HuH-7.5 (cell line): ENCODE data around the gene TCP1.
A peak's percentile ranks its signal among the peaks of the same experiment; 100 is the strongest.
"Not testable (repeated sequence)": the region's sequence is repeated elsewhere in the genome, so short reads cannot be mapped to it uniquely, and the experiment has no call there.

Source experiments
- DNase-seq: peaks from one replicate; pipeline ENCODE4 v3.0.0; 2011; ENCODE audit warnings: low spot score

Gene TCP1

GRCh38 chr6:159817951-159818739, 28.7 kb upstream of the TCP1 start:
- no peak for DNase-seq

DNA sequence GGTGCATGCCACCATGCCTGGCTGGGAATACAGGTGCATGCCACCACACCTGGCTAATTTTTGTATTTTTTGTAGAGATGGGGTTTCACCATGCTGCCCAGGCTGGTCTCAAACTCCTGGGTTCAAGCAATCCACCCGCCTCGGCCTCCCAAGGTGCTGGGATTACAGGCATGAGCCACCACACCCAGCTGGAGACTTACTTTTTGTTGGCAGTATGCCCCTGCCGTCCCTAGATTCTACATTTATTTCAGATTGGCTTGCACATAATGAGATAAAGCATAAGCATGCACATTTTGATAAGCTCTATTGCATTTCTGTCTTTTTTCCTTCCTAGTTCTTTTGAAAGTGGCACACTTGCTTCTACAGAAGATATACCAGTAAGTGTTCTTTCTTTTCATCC, 27.4 kb upstream of the TCP1 start:
- not testable (repeated sequence) for DNase-seq

DNA sequence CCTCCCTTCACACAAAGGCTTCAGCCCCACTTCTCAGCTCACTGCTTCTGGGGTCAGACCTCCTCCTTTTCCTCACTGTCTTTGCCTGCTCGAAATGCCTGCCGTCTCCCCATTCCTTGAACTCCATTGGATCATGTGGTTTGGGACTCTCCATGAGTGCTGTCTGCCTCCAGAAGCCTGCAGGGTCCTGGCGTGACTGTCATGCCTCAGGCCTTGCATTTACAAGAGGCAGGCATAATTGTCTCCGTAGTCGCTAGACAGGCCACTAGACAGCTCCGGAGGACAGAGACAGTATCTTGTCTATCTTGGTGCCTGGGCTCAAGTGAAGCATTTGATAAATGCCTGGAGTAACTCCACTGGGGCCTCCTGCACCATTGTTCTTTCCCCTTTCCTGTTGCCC, 26.0 kb upstream of the TCP1 start:
- DNase-seq = no peak

- DNase-seq = no peak
These were observed 24.4 kb upstream of the TCP1 start for GRCh38 chr6:159813781-159814180.

GRCh38 chr6:159809149-159809548, 19.7 kb upstream of the TCP1 start:
- DNase-seq = no peak

DNA sequence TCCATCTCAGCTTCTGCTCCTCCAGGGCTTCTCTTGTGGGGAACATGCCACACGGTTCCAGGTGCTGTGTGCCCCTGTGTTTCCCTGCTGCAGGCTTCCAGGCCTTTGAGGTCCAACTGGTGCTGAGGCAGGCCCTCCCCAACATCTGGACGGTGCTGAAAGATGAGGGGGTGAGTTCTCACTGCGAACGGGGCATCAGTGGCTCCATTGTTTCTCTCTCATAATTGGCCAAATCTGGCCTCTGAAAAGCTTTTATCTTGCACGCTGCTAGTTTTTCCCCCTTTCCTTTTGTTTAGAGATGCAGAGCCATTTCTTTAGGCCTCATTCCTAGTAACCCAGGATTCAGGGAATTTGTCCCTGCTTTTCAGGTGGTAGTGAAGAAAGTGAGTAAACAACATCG, 19.2 kb upstream of the TCP1 start:
- DNase-seq = no peak

DNA sequence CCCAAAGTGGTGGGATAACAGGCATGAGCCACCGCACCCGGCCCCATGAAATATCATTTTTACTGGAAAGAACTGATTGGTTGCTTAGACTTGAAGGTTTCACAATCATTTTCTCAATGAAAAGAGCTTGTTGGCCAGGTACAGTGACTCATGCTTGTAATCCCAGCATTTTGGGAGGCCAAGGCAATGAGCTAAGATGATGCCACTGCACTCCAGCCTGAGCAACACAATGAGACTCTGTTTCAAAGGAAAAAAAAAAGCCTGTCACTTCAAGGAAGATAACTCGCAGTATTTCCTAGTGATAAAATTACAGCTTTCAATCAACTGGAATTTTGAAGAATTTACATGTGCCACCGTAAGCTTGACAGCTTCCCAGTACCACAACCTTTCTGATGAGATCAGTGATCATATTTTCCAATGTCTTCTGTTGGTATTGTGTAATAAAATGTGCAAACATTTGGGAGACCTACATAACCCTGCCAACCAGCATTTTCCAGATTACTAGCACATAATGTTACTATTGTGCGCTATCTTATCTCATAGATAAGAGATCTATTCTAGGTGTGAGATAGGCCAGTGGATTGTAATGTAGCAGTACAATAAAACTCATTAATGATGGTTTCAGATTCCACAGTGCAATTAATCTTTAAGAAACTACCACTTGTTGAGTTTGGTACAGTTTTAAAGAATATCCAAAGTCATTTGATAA, 17.9 kb upstream of the TCP1 start:
- DNase-seq = peak; percentile 52

DNA sequence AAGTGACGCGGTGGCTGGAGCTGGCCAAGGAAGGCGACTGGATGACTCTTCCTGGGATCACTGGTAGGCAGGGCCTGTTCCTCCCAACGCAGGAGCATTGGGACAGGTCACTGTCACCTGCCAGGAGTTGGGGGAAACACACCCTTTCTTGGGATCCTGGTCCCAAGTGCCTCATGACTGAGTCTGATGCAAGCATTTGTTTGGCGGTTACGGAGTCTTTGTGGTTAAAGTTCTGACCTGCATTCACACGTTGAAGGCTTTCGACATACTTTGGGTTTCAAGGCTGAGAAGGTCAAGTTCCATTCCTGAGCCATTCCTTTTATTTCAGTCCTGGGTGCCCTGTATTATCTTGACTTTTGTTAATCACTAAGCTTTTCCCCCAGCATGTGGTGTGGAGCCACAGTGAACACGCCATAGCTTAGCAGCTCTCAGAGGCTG, 16.6 kb upstream of the TCP1 start:
- no peak for DNase-seq

GRCh38 chr6:159805440-159806020, 16.1 kb upstream of the TCP1 start:
- no peak for DNase-seq

- no peak for DNase-seq
These were observed 15.1 kb upstream of the TCP1 start for GRCh38 chr6:159804504-159804903.

DNA sequence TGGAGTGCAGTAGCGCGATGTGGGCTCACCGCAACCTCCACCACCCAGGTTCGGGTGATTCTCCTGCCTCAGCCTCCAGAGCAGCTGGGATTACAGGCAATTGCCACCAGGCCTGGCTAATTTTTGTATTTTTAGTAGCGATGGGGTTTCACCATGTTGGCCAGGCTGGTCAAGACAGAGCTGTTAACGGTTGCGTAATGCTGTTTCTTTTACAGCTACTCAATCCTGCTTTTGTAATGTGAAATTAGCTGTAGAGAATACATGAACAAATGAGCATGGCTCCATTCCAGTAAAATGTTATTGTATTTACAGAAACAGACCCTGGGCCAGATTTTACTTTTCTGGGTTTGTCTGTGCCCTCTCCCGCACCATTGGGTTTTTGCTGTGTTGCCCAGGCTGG, 12.5 kb upstream of the TCP1 start:
- DNase-seq = no peak

DNA sequence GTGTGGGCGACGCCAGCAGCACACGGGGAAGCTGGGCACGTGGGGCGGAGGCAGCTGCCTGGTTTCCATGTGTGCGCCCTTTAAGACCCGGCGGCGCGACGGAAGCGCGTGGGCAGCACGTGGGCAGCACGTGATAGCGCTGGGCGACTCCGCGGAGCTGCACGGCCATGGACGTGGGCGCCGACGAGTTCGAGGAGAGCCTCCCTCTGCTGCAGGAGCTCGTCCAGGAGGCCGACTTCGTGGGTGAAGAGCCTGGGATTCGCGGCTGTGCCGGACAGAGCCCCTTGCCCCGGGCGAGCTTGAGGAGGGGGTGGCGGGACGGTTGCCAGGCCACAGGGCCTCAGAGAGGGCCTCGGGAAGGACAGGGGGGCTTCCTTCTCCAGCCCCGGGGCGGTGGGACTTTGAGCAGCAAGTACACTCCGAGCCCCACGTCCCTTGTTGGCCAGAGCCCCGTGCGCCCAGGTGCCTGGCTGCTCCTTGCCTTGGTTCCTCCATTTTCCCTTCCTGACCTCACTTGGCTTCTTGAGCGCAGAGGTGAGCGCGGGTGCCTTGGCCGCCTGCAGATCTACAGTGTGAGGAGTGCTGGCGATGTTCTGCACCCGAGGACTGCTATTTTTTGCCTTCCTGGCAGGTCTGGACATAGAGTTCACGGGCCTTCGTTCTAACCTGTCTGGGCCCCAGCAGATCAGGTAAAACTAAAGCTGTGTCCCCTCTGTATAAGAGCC, 10.9 kb upstream of the TCP1 start, which contains the start of gene PNLDC1:
PNLDC1 (plus strand) TSS at position 136 of the 725 bp plus-strand sequence; CDS start at position 168, 32 bp downstream.
- no peak for DNase-seq

DNA sequence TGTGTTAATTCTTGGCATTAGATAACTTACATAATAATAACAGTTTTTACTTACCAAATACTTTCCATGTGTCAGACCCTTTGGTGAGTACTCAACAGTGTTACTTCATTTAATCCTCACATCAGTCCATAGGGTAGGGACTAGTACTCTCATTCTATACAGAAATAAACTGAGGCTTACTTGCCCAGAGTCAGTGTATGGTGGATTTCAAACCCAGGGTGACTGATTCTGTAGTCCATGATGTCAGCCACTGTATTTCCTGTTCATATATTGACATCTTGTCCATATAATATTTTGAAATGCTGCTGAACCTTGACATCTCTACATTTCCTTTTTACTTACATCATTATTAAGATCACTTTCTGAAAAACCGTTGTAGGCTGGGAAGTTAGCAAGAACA, 8.2 kb upstream of the TCP1 start:
- DNase-seq = no peak

GRCh38 chr6:159794976-159795375, 5.6 kb upstream of the TCP1 start:
- not testable (repeated sequence) for DNase-seq

DNA sequence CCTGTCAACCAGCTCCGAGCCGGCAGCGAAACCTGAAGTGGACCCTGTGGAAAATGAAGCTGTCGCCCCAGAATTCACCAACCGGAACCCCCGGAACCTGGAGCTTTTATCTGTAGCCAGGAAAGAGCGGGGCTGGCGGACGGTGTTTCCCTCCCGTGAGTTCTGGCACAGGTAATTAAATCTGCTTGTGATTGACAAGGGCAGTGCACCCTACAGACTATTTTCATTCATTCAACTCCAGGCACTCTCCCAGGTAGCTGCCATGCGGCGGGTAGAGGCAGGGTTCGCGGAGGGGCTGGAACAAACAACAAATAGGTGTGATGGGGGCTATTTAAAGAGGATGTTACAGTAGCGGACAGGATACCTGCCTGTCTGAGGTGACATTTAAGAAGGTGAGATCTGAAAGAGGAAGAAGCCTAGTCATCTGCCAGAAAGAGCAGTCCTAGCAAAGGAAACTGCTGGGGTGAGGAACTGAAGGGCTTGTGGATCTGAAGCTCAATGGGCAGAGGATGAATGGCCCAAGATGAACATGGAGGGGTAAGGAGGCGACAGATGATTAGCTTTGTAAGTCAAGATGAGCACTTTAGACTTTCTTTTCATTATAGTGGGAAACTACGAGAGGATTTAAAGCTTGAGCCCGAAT, 1.7 kb upstream of the TCP1 start:
- no peak for DNase-seq

DNA sequence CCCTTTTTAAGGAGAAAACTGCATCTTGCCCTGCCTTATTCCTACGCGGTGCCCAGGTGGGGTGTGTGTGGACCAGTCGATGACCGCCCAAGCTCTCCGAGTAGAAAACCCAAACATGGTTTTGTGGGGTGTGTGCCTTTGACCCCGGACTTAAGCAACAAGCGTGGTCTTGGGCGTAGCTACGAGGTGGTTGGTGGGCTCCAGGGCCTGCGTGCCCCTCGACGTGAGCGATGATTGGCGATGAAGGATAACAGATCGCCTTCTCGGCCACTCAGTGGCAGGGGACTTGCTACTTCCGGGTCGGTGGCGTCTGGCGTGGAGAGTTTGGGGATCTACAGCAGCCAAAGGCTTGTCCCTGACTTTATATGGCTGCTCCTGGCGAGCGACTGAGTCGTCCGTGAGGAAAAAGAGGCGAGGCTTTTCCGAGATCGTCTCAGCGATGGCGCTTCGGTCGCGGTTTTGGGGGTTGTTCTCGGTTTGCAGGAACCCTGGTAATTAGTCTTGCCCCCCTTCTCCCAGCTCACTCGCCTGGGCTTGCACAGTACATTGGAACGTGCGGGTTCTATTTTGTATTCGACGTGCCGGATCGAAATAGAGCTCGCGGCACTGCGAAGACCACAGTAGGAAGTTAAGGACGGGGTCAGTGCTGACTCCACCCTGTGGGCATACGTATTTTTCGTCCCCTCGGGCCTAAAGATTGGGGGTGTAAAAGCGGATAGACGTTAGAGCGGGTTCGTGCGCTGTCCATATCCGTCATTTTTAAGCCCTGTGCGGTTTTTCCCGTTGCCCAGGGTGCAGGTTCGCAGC, 950 bp upstream of the TCP1 start, which contains the start of gene MRPL18:
MRPL18 (plus strand) TSS at position 319 of the 807 bp plus-strand sequence; CDS start at position 440, 121 bp downstream.
- DNase-seq = peak; percentile 92

GRCh38 chr6:159788753-159789376, 537 bp downstream of the TCP1 start:
- peak; percentile 50 for DNase-seq

- DNase-seq = no peak
These were observed 1.1 kb downstream of the TCP1 start for GRCh38 chr6:159788276-159788675.

GRCh38 chr6:159778542-159779103, 10.8 kb downstream of the TCP1 start:
- DNase-seq = no peak

GRCh38 chr6:159778131-159778530, 11.3 kb downstream of the TCP1 start:
- no peak for DNase-seq
